ENCODE data around the gene MAP4K3.
A peak's percentile ranks its signal among the peaks of the same experiment; 100 is the strongest.

Gene MAP4K3

DNA sequence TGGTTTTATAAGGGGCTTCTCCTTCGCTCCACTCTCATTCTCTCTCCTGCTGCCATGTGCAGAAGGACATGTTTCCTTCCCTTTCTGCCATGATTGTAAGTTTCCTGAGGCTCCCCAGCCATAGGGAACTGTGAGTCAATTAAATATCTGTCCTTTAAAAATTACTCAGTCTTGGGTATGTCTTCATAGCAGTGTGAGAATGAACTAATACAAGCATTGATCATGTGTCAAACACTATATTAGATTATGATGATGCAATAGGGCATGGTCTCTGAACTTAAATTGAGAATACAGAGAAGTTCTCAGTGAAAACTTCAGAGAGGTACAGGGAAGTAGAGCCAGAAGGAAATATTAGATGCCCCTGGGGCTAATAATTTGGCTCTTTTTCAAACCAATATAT is 5.9 kb upstream of the MAP4K3 start:
- DNase-seq: no peak

DNA sequence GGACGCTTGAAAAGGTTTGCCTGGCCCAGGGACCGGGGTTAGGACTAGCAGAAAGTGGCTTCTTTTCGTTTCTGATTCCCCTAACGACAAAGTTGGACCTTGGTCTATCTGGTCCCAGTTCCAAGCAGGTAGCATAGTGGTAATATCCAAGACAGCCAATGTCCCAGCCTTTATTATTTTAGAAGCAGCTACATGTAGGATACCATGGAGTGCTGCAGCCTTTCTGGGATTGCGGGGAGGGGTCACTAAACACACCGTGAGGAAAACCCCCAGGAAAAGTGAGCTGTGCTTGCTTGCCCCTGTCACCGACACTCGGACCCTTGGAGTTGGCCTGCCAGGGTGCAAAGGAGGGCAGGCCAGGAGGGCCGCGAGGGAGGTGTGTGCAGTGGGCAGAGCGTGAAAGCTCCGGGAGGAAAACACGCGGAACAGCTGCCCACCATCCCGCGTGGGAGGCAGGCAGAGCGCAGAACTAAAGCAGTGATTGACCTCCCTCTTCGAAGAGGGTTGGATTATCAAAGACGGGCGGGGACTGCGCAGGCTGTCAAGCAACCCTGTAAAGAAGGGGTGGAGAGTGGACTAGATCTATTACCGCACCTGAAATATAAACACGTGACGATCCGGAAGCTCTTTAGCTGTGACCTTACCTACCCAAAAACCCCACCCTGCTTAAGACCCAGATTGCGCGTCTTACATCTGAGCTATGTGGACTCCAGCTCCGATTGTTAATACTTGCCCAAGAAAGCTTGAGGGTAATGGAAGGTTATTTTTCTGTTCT is 624 bp upstream of the MAP4K3 start:
- peak; percentile 32 to 43 for DNase-seq

GRCh38 chr2:39435741-39436591 is 1.1 kb downstream of the MAP4K3 start:
- peak in 1 of 2 donors; percentile 10 for DNase-seq

DNA sequence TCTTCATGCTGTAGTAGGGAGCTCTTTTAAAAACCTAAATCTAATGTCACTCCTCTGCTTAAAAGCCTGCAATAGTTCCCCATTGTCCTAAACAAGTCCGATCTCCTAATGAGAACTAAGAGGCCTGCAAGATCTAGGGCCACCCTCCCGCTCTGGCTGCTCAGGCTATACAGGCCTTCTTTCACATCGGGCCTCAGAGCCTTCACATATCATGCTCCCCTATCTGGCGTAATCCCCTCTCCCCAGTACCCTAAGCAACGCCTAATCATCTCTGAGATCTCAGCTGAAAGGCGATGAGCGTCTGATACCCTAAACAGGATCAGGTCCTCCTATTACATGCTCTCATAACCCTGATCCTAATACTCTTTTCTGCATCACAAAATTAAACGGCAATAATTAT is 1.9 kb downstream of the MAP4K3 start:
- DNase-seq: no peak

DNA sequence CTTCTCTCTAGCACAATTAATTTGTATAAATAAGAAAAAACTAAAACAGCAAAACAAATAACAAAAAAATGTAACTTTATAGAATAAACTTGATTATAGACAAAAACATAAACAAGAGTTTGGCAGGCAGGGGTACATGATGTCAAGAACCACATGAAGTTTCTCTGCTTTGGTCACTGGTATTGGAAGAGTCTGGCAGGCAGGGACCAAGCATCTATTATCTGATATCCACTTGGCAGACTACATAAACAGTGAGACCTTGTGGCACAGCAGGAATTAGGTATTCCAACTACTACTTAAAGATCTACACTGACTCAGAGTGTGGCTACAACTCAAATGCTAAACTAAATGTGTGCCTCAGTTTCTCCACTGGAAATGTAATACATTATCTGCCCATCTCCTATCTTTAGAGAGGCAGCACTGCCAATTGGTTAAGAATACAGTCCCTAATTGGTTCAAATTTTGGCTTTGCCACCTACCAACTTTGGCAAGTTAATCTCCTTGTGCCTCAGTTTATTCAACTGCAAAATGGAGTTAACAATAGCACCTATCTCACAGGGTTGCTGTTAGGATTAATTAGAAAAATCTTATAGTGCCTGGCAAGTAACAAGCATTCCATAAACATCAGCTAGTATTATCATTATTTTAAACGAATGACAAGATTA is 2.7 kb downstream of the MAP4K3 start:
- DNase-seq: no peak

- DNase-seq: no peak
Measured at GRCh38 chr2:39433586-39434195, 3.4 kb downstream of the MAP4K3 start.

DNA sequence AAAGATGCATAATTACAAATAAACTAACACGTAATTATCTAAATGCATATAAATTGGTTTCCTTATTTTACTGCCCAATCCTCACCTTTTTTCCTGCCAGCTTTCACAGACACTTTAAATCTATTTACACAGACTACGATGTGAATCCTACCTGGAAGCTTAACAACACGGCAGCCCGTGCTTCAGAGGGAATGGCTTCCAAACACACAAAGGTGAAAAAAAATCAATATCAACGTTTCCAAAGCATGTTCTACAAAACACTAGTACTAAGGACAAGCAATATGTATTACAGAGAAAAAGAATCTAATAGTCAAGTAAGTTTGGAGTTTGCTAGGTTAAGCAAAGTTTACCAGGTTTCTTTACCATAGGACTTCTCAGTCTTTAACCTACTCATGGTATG is 4.4 kb downstream of the MAP4K3 start:
- DNase-seq: no peak

GRCh38 chr2:39431592-39432316 is 5.3 kb downstream of the MAP4K3 start:
- no peak for DNase-seq

DNA sequence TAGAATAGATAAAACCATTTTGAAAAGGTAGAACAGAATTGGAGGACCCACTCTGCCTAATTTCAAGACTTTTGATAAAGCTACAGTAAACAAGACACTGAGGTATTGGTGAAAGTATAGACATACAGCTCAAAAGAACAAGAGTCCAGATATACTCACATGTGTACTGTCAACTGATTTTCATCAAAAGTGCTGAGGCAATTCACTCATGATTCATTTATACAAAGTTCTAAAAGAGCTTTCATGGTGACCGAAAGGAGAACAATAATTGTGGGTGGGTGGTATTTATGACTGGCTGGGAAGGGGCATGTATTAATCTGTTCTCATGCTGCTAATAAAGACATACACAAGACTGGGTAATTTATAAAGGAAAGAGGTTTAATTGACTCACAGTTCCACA is 7.3 kb downstream of the MAP4K3 start:
- DNase-seq: no peak

DNA sequence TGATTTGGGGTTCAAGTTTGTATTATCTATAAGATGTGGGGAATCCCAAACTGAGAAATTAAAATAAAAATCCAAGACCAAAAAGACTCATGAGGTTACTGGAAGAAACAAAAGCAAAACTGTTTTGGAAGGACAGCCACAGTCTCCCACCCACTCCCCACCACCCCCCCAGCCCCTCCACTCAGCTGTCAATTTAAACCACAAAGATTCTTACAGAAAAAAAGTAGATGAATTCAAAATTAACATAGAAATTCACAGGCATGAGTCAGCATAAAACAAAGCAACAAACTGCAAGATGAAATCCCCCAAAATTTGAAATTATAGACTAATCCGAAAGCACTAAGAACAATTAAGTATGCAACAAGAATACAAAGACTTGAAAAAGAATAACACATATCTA is 12.1 kb downstream of the MAP4K3 start:
- no peak for DNase-seq

DNA sequence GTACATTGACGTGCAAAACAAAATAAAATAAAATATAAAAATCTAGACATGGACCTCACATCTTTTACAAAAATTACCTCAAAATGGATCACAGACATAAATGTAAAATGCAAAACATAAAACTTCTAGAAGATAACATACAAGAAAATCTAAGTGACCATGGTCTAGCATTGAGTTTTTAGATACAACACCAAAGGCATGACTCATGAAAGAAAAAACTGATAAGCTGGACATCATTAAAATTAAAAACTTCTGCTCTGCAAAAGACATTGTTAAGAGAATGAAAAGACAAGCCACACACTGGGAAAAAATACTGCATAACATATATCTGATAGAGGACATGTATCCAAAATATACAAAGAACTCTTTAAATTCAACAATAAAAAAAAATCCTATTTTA is 14.4 kb downstream of the MAP4K3 start:
- no peak for DNase-seq

DNA sequence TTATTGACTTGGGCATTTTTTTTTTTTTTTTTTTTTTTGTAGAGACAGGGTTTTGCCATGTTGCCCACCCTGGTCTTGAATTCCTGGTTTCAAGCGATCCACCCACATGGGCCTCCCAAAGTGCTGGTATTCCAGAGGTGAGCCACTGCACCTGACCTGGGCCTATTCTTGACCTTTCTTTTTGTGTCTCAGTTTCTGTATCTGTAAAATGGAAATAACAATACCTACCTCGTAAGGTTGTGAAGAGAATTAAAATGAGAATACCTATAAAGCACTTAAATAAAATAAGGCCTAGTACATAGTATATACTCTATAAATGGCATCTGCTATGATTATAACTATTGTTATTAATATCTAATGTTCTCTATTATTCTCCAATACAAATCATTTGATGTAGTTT is 15.7 kb downstream of the MAP4K3 start:
- DNase-seq: no peak

- no peak for DNase-seq
Measured at GRCh38 chr2:39419282-39420223, 17.5 kb downstream of the MAP4K3 start.

GRCh38 chr2:39418491-39418890 is 18.6 kb downstream of the MAP4K3 start:
- no peak for DNase-seq

DNA sequence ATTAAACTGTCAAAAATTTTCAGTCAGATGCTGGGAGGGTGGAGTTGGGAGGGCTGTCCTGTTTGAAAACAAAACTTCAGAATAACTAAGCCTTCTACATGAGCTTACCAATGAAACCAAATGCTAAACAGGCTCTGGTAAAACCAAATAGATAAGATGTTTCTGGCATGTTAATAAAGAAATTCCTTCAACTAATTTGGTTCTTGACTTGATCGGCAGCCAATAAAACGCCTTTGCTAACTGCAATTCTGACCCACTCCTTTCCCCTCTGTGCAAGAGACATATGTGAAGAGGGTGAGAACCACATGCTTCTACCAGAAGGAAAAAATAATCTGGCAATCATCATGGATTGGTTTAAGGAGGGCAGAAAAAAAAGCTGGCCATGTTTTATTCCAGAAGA is 20.9 kb downstream of the MAP4K3 start:
- DNase-seq: no peak

- no peak for DNase-seq
Measured at GRCh38 chr2:39413063-39413737, 23.9 kb downstream of the MAP4K3 start.

DNA sequence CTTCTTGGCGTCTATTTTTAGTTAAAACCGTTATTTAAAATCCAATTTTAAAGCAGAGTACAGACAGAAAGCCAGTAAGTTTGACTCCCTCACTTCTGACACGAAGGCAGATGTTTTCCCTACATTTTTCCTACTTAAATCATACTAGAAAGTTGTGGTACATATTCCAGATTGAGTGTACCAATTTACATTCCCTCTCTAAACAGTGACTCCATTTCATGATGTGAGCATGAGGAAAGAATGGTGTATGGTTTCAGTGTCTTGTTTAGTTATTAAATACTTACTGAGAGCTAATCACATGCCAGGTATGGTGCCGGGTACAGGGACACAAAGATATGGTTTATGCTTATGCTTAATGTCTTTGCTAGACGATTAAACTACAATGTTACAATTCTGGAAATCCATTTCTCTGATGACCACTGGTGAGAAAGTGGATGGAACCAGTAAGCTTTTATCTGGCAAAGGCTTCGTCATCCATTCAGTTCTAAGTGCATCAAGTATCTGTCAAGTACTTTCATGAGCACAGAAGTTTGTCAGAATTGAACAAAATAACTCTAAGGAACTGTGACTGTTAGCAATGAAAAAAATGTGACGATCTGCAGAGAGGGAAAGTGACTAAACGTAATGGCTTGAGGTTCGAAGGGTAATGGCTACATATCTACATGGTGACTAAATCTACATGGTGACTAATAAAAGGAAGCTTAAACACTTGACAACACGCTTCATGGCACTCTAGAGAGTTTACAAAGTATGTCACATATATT is 25.7 kb downstream of the MAP4K3 start:
- DNase-seq: no peak

DNA sequence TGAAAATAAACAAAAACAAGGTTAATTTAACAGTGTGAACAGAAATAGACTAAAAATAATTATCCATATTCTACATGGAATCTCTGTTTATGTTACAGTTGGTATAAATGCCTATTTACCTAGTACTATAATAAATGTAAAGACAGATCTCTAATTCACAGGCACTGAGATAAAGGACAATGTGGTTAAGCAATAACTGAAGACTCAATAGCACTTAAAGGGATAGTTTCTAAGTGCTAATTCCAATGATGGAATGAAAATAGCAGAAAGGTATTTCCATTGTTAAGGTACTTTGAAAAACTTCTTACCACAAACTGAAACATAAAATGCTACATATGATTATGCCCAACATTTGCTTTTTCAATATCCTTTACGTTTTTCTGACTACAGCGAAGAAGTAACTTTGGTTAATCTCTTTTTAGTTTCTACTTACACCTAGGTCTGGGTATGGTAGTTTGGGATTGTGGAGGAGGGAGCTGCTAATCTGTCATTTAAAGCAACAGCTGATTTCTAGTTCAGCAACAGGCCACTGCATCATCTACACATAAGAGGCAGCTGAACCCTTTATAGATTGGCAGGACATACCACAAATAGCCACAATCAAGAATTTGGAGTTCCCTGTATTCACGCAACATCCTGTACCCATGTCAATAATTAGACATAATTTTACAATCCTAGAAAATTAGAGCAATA is 27.2 kb downstream of the MAP4K3 start:
- no peak for DNase-seq
